ENCODE measurements around the gene POU2F1.

POU2F1 gene

GRCh38 chr1:167278497-167278896 lies 57.8 kb downstream of the POU2F1 start:
- no peak overlapping the region for H3K27ac Mint-ChIP-seq
- H3K4me3 Mint-ChIP-seq: no peak overlapping the region
- no peaks in the 10 kb centered on the region for H3K9me3 Mint-ChIP-seq
- H3K4me1 Mint-ChIP-seq: peaks cover 31% of the 10 kb centered on the region
- H3K27me3 Mint-ChIP-seq (ENCODE audit: low read depth): no peaks in the 10 kb centered on the region
- H3K36me3 Mint-ChIP-seq (ENCODE audit: low read depth): no peaks in the 10 kb centered on the region
- no peak for TF ChIP-seq CTCF (IDR thresholded peaks at IDR 0.05; ENCODE audit: unreplicated experiment in 3 of 3)

GRCh38 chr1:167280912-167281311 lies 60.2 kb downstream of the POU2F1 start:
- peaks cover 25% of the 10 kb centered on the region for H3K4me1 Mint-ChIP-seq
- no peaks in the 10 kb centered on the region for H3K27me3 Mint-ChIP-seq (ENCODE audit: low read depth)
- H3K4me3 Mint-ChIP-seq: no peak overlapping the region
- H3K27ac Mint-ChIP-seq: peak overlapping the region in 1 of 3 experiments; percentile 46
- TF ChIP-seq CTCF (IDR thresholded peaks at IDR 0.05; ENCODE audit: unreplicated experiment in 3 of 3): no peak
- H3K9me3 Mint-ChIP-seq: no peaks in the 10 kb centered on the region
- H3K36me3 Mint-ChIP-seq (ENCODE audit: low read depth): no peaks in the 10 kb centered on the region

GRCh38 chr1:167288390-167289074 lies 67.8 kb downstream of the POU2F1 start:
- TF ChIP-seq CTCF (IDR thresholded peaks at IDR 0.05; ENCODE audit: unreplicated experiment in 3 of 3): no peak
- Mint-ChIP-seq H3K4me3 (no peak overlapping the region), H3K9me3 (no peaks in the 10 kb centered on the region), H3K27ac (no peak overlapping the region), H3K4me1 (peaks cover 29% of the 10 kb centered on the region), H3K27me3 (ENCODE audit: low read depth) (no peaks in the 10 kb centered on the region), H3K36me3 (ENCODE audit: low read depth) (peaks cover 9% of the 10 kb centered on the region)

GRCh38 chr1:167289075-167289442 lies 68.4 kb downstream of the POU2F1 start:
- Mint-ChIP-seq H3K4me1 (peaks cover 29% of the 10 kb centered on the region), H3K27me3 (ENCODE audit: low read depth) (no peaks in the 10 kb centered on the region), H3K9me3 (no peaks in the 10 kb centered on the region), H3K27ac (no peak overlapping the region), H3K36me3 (ENCODE audit: low read depth) (peaks cover 9% of the 10 kb centered on the region), H3K4me3 (no peak overlapping the region)
- no peak for TF ChIP-seq CTCF (IDR thresholded peaks at IDR 0.05; ENCODE audit: unreplicated experiment in 3 of 3)

- H3K4me3 Mint-ChIP-seq: no peak overlapping the region
- peaks cover 29% of the 10 kb centered on the region for H3K4me1 Mint-ChIP-seq
- H3K36me3 Mint-ChIP-seq (ENCODE audit: low read depth): peaks cover 9% of the 10 kb centered on the region
- H3K9me3 Mint-ChIP-seq: no peaks in the 10 kb centered on the region
- peak overlapping the region in 1 of 3 experiments; percentile 47 for H3K27ac Mint-ChIP-seq
- no peak for TF ChIP-seq CTCF (IDR thresholded peaks at IDR 0.05; ENCODE audit: unreplicated experiment in 3 of 3)
- H3K27me3 Mint-ChIP-seq (ENCODE audit: low read depth): no peaks in the 10 kb centered on the region
These were observed 69.3 kb downstream of the POU2F1 start for GRCh38 chr1:167289966-167290365.

GRCh38 chr1:167291539-167292185 lies 71.0 kb downstream of the POU2F1 start:
- no peak for TF ChIP-seq CTCF (IDR thresholded peaks at IDR 0.05; ENCODE audit: unreplicated experiment in 3 of 3)
- H3K9me3 Mint-ChIP-seq: no peaks in the 10 kb centered on the region
- H3K4me3 Mint-ChIP-seq: no peak overlapping the region
- no peaks in the 10 kb centered on the region for H3K27me3 Mint-ChIP-seq (ENCODE audit: low read depth)
- H3K4me1 Mint-ChIP-seq: peaks cover 19% of the 10 kb centered on the region
- H3K36me3 Mint-ChIP-seq (ENCODE audit: low read depth): peaks cover 9% of the 10 kb centered on the region
- no peak overlapping the region for H3K27ac Mint-ChIP-seq
